Mononuclear cell (primary cell): ENCODE data around the gene GATA5. TPM values are rescaled to one million over a fixed set of nuclear protein-coding genes. Genes with fewer than 3 reads are reported as not detected.
"Not testable (repeated sequence)": the region's sequence is repeated elsewhere in the genome, so short reads cannot be mapped to it uniquely, and the experiment has no call there.

Experiments used
- H3K27me3 ChIP-seq: 2 replicates; pipeline ENCODE4 v1.6.0; 2011; ENCODE audit warnings: low read length, control low read depth; ENCODE audit not compliant: insufficient read depth
- H3K4me1 ChIP-seq: 2 replicates; pipeline ENCODE4 v1.5.1; 2011; ENCODE audit warnings: mild to moderate bottlenecking, low read length, control low read depth; ENCODE audit not compliant: insufficient read depth
- H3K4me3 ChIP-seq: 2 replicates; pipeline ENCODE4 v1.5.1; 2011; ENCODE audit warnings: mild to moderate bottlenecking, low read length, moderate library complexity
- H3K9me3 ChIP-seq: 2 replicates; pipeline ENCODE4 v1.5.1; 2011; ENCODE audit warnings: low read depth, mild to moderate bottlenecking, control low read depth, low read length
- total RNA-seq: library from RNA; depleted of rRNA; stranded (reverse); fragments of >200 nt; gene quantifications from one replicate; pipeline ENCODE4 v1.2.3, GENCODE V29; 2012

Gene GATA5
- total RNA-seq, 1 donor: not detected

- Histone ChIP-seq H3K4me3 (no peak overlapping the region), H3K9me3 (no peaks in the 10 kb centered on the region), H3K27me3 (no peaks in the 10 kb centered on the region), H3K4me1 (peaks cover 3% of the 10 kb centered on the region)
These were observed 20.9 kb upstream of the GATA5 start for GRCh38 chr20:62496568-62497218.

DNA sequence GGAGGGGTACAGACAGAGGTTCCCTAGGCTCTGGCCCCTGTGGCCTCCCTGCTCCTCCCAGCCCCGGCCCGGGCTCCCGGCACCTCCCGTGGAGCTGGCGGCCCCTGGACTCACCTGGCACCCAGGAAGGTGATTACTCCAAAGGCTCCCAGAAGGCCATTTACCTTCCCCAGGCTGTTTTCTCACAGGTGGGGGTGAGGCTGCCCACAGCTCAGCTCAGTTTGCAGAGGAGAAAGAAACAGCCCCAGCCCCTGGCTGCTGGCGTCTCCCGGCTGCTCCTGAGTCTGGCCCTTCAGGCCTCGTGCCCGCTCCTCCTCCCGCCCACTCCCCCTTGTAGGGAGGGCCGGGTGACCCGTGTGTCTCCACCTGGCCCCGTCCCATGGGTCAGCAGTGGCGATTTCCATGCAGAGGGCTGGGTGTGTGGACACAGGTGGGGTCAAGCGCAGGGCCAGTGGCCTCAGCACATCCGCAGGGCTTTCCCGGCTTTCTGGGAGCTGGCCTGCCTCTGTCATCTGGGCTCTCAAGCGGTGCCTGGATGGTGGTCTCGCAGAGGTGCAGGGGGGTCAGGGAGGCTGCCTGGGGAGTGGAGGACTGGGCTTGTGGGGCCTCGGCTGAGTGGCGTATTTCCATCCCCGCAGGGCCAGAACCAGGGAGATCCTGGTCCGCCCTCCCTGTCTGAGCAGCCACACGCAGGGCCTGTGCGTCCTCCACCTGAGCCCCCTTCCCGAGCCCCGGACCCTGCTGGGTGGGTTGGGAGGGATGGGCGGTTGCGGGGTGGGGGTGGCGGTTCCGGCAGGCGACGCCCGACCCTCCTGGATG, 20.2 kb upstream of the GATA5 start:
- Histone ChIP-seq H3K9me3 (no peaks in the 10 kb centered on the region), H3K27me3 (no peaks in the 10 kb centered on the region), H3K4me1 (peaks cover 3% of the 10 kb centered on the region), H3K4me3 (no peak overlapping the region)

DNA sequence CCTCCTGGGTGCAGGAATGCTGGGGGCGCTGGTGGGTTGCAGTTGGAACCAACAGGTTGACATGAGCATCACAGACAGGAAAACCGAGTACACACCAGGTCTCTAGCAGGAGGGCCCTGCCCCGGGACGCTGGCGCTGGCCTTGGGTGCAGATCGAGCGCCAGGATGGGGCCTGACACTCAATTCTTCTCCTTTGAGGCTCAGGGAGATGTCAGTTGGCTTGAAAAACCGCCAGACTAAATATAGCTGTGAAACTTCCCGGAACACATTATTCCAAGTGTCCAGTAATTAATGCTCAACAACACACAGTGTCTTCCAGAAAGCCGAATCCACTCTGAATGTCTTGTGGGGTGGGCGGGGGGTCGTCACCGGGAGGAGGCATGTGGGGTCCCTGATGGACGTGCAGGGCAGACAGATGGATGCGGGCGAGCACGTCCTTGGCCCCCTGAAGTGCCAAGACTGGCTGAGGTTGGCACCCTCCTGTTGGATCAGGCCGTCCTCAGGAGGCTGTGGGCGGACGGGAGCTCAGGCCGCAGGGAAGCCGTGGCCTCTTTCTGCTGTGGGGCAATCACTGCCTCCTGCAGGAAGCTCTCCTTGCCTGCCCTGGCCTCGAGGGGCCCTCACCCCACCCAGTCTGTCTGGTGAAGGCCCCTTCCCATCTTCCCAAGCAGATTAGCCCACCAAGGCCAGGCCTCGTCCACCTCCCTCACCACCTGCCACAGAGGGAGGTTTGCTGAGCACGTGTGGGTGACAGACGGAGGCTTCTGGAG, 19.4 kb upstream of the GATA5 start:
- Histone ChIP-seq H3K4me3 (no peak overlapping the region), H3K9me3 (no peaks in the 10 kb centered on the region), H3K27me3 (no peaks in the 10 kb centered on the region), H3K4me1 (peaks cover 3% of the 10 kb centered on the region)

GRCh38 chr20:62494537-62494936, 18.7 kb upstream of the GATA5 start:
- Histone ChIP-seq H3K27me3 (no peaks in the 10 kb centered on the region), H3K4me3 (no peak overlapping the region), H3K9me3 (no peaks in the 10 kb centered on the region), H3K4me1 (peaks cover 3% of the 10 kb centered on the region)

GRCh38 chr20:62493886-62494285, 18.1 kb upstream of the GATA5 start:
- Histone ChIP-seq H3K4me1 (peaks cover 3% of the 10 kb centered on the region), H3K27me3 (no peaks in the 10 kb centered on the region), H3K4me3 (no peak overlapping the region), H3K9me3 (no peaks in the 10 kb centered on the region)

GRCh38 chr20:62493253-62493885, 17.6 kb upstream of the GATA5 start:
- Histone ChIP-seq H3K4me1 (peaks cover 3% of the 10 kb centered on the region), H3K9me3 (no peaks in the 10 kb centered on the region), H3K4me3 (no peak overlapping the region), H3K27me3 (no peaks in the 10 kb centered on the region)

DNA sequence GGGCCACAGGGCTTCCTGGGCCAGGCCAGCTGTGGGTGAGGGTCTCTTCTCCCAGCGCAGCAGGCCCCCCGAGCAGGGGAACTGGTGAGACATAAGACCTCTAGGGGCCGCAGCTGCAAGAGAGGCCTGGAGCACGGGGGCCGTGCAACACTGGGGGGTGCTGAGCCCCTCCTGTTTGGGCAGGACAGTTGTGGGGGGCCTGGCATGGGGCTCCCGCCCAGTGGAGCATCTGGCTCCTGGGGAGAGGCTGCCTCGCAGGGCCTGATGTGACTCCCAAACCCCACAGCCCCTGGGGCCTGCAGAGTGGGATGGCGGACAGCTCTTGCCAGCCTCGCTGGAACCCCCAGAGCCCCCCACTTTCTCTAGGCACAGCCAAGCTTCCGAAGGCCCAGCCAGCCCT, 16.9 kb upstream of the GATA5 start:
- H3K27me3 ChIP-seq: no peaks in the 10 kb centered on the region
- peaks cover 3% of the 10 kb centered on the region for H3K4me1 ChIP-seq
- H3K4me3 ChIP-seq: no peak overlapping the region
- H3K9me3 ChIP-seq: no peaks in the 10 kb centered on the region

DNA sequence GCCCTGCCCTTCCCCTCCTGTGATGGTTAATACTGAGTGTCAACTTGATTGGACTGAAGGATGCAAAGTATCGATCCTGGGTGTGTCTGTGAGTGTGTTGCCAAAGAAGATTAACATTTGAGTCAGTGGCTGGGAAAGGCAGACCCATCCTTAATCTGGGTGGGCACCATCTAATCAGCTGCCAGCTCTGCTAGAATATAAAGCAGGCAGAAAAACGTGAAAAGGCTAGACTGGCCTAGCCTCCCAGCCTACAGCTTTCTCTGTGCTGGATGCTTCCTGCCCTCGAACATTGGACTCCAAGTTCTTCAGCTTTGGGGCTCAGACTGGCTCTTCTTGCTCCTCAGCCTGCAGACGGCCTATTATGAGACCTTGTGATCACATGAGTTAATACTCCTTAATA, 15.0 kb upstream of the GATA5 start:
- H3K4me1 ChIP-seq, H3K9me3 ChIP-seq, H3K4me3 ChIP-seq, H3K27me3 ChIP-seq: not testable (repeated sequence)

GRCh38 chr20:62489932-62490263, 14.1 kb upstream of the GATA5 start:
- Histone ChIP-seq H3K9me3 (no peaks in the 10 kb centered on the region), H3K4me3 (no peak overlapping the region), H3K27me3 (no peaks in the 10 kb centered on the region), H3K4me1 (peaks cover 2% of the 10 kb centered on the region)

DNA sequence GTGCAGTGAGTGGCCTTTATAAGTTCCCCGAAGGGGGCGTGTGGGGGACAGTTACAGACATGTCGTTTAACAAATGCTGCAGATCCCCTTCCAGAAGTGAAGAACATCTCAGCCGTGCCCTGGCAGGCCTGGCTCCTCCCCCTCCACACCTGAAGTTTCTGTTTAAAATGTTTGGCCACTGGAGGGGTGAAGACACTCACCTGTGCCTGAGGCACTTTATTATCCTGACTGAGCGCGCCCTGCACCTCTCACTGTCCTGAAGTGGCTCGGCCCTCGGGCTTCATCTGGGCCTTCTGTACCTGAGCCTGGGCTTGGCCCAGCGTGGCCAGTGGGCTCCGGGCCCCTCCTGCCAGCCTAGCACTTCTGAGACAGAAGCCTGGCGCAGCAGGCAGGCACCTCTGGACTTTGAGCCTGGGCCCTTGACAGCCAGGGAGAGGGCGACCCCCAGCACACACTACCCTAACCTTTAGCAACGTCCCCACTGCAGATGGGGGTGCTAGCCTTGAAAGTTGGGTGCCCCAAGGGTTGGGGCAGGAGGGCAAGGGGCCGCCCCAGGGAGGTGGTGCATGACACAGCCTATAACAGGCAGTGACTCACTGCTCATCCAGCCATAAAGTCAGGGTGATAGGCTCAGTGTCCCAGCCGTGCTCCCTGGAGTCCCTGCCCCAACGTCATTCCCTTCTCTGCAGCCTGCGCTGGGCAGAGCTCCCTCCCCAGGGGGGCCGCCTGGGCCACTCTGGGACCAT, 13.6 kb upstream of the GATA5 start:
- Histone ChIP-seq H3K4me3 (no peak overlapping the region), H3K27me3 (peaks cover under 1% of the 10 kb centered on the region), H3K9me3 (no peaks in the 10 kb centered on the region)

GRCh38 chr20:62488470-62488869, 12.7 kb upstream of the GATA5 start:
- peaks cover 10% of the 10 kb centered on the region for H3K27me3 ChIP-seq
- no peaks in the 10 kb centered on the region for H3K4me1 ChIP-seq
- no peaks in the 10 kb centered on the region for H3K9me3 ChIP-seq
- no peak overlapping the region for H3K4me3 ChIP-seq

More for the DNA sequence above, 13.6 kb upstream of the GATA5 start:
- H3K4me1 ChIP-seq: no peaks in the 10 kb centered on the region

GRCh38 chr20:62487561-62488354, 12.0 kb upstream of the GATA5 start:
- H3K9me3 ChIP-seq: no peaks in the 10 kb centered on the region
- no peaks in the 10 kb centered on the region for H3K4me1 ChIP-seq
- peaks cover 17% of the 10 kb centered on the region for H3K27me3 ChIP-seq
- no peak overlapping the region for H3K4me3 ChIP-seq

DNA sequence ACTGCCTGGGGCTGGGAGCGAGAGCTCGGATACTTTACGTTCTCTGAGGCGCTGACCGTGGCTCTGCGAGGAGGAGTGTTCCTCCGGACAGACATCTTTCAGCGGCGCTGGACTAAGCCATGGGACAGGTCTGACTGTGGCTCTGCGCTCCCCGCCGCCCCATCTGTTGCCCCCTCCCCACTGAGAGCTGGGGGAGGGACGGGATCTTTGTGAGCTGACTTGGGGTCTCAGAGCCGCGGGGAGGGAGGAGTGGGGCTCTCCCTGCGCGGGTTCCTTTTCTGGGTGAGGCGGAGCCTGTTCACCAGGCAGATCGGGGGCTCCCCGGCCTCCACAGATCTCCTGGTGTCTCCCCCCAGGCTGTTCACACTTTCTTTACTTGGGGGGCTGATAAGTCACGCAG, 11.3 kb upstream of the GATA5 start:
- H3K27me3 ChIP-seq: peaks cover 20% of the 10 kb centered on the region

GRCh38 chr20:62486484-62486883, 10.7 kb upstream of the GATA5 start:
- H3K27me3 ChIP-seq: peaks cover 25% of the 10 kb centered on the region
- no peaks in the 10 kb centered on the region for H3K9me3 ChIP-seq
- no peak overlapping the region for H3K4me3 ChIP-seq
- no peaks in the 10 kb centered on the region for H3K4me1 ChIP-seq

More for the DNA sequence above, 11.3 kb upstream of the GATA5 start:
- H3K9me3 ChIP-seq: no peaks in the 10 kb centered on the region
- no peak overlapping the region for H3K4me3 ChIP-seq
- no peaks in the 10 kb centered on the region for H3K4me1 ChIP-seq
